Measurements from ENCODE around the gene CDC42SE2.

Gene CDC42SE2

GRCh38 chr5:131263648-131264450 lies at the start of gene CDC42SE2:
TSS of gene CDC42SE2 (plus strand) at chr5:131264053. CDS start at chr5:131359494, 95,441 bp downstream.
- peak; percentile 90 for DNase-seq (ENCODE audit: low spot score)

DNA sequence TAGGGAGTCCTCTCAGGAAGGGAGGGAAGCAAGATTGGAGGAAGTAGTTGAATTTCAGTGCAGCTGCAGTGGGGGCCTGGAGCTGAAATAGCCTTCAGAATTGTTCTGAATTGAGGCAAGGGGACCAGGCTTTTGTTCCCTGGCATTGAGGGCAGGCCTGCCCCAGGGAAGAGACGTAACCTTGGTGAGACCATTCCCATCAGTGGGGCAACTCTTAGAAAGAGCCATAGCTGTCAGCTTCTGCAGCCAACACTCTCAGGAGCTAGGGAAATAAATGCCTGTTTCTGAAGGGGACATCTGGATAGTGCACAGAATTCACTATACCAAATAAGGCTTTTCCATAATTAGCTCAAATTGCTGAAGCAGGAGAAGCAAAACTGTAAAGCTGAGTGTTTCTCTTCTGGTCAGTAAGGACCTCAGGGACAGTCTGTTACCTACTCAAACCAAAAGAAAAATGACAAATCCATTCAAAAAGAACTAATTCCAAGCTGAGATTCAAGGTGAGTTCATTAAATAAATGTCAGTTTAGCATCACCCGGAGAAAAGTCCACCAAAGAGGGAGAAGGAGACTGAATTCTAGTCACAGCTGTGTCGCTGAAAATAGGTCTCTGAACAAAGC lies 49.1 kb upstream of the CDC42SE2 start:
- DNase-seq (ENCODE audit: low spot score) = no peak

DNA sequence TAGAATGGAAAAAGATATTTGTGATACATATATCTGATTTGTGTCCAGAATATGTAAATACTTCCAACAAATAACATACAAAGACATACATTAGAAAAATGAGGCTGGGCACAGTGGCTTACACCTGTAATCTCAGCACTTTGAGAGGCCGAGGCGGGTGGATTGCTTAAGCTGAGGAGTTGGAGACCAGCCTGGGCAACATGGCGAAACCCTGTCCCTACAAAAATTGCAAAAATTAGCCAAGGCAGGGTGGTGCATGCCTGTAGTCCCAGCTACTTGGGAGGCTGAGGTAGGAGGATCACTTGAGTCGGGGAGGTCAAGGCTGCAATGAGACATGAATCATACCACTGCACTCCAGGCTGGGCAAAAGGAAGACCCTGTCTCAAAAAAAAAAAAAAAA lies 46.1 kb upstream of the CDC42SE2 start:
- DNase-seq (ENCODE audit: low spot score) = no peak

DNA sequence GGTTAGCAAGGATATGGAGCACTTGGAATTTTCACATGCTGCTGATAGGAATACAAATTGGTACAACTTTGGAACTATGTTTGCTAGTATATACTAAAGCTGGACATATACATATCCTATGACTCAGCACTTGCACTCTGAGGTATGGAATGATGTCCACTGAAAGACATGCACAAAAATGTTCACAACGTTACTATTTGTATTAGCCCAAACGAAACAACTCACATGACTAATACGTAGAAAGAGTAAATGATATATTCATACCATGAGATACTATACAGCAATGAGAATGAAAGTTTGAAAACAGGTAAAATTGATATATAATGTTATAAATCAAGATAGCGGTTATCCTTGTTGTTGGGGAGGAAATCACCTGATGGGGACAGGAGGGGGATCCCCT lies 45.5 kb upstream of the CDC42SE2 start:
- no peak for DNase-seq (ENCODE audit: low spot score)

DNA sequence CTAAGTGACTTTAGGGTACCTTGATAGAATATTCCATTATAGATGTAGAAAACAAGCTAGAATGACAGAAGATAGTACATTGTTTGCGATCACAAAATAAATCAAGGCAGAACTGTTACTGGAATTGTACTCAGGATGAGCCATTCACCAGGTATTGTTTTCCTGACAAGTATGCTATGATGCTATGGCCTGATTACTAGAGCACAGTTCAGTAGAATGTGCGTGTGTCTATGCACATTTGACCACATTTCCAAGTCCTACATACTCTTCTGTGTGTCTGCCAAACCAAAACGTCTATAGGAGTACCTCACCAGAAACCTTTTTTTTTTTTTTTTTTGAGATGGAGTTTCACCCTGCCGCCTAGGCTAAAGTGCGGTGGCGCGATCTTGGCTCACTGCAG lies 43.3 kb upstream of the CDC42SE2 start:
- no peak for DNase-seq (ENCODE audit: low spot score)

DNA sequence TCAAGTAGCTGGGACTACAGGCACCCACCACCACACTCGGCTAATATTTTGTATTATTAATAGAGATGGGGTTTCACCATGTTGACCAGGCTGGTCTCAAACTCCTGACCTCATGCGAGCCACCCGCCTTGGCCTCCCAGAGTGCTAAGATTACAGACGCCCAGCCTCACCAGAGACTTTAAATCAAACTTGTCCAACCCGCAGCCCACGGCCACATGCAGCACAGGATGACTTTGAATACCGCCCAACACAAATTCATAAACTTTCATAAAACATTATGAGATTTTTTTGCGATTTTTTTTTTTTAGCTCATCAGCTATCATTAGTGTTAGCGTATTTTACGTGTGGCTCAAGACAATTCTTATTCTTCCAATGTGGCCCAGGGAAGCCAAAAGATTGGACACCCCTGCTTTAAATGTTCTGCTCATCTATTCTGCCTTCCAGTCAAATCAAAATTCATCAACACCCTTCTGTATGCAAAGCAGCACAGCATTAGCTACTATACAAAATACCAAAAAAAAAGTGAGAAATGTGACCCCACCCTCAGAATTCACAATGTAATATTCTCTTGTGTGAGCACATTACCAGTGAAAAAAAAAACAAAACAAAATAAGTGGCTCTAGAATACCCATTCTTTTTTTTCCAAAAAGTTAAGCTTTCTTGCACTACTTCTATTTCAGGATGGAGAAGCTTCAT lies 42.7 kb upstream of the CDC42SE2 start:
- DNase-seq (ENCODE audit: low spot score) = no peak

- peak; percentile 8 for DNase-seq (ENCODE audit: low spot score)
Measured at GRCh38 chr5:131221888-131222287, 42.0 kb upstream of the CDC42SE2 start.

GRCh38 chr5:131222731-131223130 lies 41.1 kb upstream of the CDC42SE2 start:
- no peak for DNase-seq (ENCODE audit: low spot score)

GRCh38 chr5:131223751-131224386 lies 40.0 kb upstream of the CDC42SE2 start:
- no peak for DNase-seq (ENCODE audit: low spot score)

- DNase-seq (ENCODE audit: low spot score) = no peak
Measured at GRCh38 chr5:131224387-131225201, 39.3 kb upstream of the CDC42SE2 start.

DNA sequence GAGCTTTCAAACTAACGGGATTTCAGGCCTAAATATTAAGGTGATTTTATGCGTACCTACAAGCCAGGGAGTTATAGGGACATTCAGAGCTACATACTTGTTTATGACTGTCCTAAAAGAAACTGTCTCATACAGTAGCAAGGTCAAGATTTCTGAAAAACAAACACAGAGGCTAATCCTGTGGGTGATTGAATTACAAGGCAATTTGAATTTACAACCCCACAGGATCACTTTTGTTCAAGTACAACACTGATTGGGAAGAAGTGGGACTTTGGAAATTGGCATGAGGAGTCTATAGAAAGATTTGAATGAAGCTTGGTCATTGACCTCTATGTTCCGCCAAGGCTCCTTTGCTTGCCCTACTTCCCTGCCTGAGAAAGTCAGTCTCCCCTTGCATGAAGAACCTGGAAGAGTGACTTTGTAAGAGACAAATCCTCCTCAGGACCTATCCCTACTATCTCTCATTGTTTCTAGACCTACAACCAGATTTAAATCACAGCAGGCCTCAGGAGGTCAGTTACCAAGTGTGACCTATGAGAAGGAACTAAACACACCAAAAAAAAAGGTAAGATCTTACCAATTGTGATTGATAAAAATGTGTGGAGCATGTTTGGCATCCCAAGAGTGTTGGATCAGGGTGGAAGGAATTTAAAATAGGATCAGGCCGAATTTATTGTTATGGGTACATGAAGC lies 38.4 kb upstream of the CDC42SE2 start:
- no peak for DNase-seq (ENCODE audit: low spot score)

DNA sequence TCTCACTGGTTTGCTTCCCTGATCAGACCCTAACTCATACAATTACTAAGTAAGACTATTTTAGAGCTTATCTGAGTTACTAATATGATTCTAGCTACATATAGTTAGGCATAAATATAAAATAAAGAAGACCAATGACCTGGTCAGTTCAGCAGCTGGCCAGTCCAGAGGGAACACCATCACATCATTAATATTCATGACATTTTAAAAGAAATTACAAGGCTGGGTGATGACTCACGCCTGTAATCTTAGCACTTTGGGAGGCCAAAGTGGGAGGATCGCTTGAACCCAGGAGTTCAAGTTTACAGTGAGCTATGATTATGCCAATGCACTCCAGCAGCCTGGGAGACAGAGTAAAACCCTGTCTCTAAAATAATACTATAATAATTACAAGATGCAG lies 37.0 kb upstream of the CDC42SE2 start:
- no peak for DNase-seq (ENCODE audit: low spot score)

DNA sequence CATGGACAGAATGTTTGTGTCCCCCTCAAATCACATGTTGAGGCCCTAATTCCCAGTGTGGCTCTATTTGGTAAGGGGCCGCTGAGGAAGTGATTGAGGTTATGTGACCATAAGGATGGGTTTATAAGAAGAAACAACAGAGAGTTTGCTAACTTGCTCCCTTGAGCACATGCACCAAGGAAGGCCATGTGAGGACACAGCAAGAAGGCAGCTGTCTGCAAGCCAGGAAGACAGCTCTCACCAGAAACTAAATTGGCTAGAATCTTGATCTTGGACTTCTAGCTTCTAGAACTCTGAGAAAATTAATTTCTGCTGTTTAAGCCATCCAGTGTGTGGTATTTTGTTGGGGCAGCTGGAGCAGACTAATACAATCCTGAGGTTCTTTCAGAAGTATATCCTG lies 35.2 kb upstream of the CDC42SE2 start:
- no peak for DNase-seq (ENCODE audit: low spot score)

DNA sequence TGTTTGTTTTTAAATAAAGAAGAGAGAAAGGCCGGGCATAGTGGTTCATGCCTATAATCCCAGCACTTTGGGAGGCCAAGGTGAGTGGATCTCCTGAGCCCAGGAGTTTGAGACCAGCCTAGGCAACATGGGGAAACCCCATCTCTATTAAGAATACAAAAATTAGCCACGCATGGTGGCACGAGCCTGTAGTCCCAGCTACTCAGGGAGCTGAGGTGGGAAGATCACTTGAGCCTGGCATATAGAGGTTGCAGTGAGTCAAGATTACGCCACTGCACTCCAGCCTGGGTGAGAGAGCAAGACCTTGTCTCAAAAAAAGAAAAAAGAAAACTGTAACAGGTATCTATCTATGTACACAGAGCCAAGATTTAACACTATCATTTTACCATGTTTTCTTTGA lies 34.2 kb upstream of the CDC42SE2 start:
- DNase-seq (ENCODE audit: low spot score) = no peak

DNA sequence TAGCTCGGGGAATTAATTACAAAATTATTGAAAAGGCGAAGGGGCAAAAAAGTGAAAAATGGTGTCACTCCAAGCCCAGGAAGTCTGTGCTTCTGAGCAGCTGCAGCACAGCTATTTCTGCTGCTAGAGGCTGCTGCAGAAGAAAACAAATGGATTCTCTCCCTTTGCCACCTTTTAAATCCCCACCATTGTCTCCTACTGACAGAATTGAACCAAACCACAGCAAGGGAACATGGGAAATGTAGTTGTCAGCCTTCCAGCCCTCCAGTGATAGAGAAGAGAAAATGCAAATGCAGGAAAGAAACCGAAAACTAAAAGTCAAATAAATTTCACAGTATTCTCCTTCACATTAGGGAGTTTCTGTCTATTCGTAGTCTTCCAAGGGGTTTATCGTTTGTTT lies 33.4 kb upstream of the CDC42SE2 start:
- DNase-seq (ENCODE audit: low spot score) = no peak

- DNase-seq (ENCODE audit: low spot score) = no peak
Measured at GRCh38 chr5:131239686-131240085, 24.2 kb upstream of the CDC42SE2 start.

GRCh38 chr5:131242728-131243255 lies 21.1 kb upstream of the CDC42SE2 start:
- peak; percentile 48 for DNase-seq (ENCODE audit: low spot score)

DNA sequence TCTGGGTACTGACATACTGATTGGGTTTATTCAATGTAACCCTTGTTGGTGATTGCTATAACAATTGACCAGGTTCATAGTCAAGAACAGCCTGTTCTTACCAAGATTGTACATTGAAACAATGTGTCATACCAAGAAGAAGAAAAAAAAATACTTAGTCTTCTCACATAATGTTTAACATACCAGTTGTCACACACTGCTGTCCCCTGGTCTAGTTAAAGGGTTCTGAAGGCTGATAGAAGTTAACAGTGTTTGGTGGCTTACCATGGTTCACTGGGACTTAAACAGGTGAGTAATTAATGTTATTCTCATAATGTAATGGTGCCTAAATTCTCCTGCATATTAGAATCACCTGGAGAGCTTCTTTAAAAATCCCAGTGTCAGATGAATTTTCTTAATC lies 18.5 kb upstream of the CDC42SE2 start:
- no peak for DNase-seq (ENCODE audit: low spot score)

GRCh38 chr5:131245948-131246347 lies 17.9 kb upstream of the CDC42SE2 start:
- DNase-seq (ENCODE audit: low spot score) = no peak

GRCh38 chr5:131246504-131246903 lies 17.3 kb upstream of the CDC42SE2 start:
- DNase-seq (ENCODE audit: low spot score) = no peak

Data from hepatic stellate cell (primary cell).